Posterior cingulate gyrus (tissue), 11 donors: ENCODE measurements around the gene COPS6.
A peak's percentile ranks its signal among the peaks of the same experiment; 100 is the strongest.

Source experiments
- DNase-seq, 10 donors: peaks; one replicate each; pipeline versions ENCODE4 v3.0.0 to v3.0.0-alpha.2; 2020 to 2021; ENCODE audit warnings: mixed read lengths in 3 of 10
- intact Hi-C: fragments of 100-400 bp; cut with DNase I; formaldehyde crosslinking; loops from one replicate; pipeline ENCODE4 v1.15.1; 2023

The COPS6 gene

DNA sequence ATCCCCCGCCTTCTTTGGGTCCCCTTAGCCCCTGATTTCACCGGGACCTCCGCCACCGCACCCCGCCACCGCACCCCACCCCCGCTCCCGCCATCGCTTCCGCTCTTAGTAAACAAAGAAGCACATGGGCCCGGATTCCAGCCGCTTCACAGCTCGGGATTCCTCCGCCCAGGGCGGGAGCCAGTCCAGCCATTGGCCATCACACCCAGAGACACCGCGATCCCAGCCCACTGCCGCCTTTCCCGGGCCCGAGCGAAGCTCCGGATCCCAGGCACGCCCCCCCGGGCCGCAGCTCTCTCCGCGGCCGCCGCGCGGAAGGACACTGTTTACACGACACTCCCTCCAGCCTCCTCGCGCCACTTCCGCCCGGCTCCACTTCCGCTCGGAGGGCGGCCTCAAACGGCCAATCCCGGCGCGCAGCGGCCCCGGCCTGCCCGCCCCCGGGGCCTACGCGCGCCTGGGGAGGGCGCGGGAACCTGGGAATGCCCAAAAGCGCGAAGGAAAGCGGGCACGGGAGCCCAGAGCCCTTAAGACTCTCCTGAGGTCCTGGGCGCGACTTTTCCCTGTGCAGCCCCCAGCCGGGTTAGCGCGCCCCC lies 11.7 kb downstream of the COPS6 start:
- peak; percentile 79 to 98 (median 88) for DNase-seq
- intact Hi-C loops, result loop anchor here (1.0 to 2.0 kb wide), 3 partner anchors 11 to 26 kb away; partner anchors contain the start of genes CNPY4, MBLAC1 and TAF6

DNA sequence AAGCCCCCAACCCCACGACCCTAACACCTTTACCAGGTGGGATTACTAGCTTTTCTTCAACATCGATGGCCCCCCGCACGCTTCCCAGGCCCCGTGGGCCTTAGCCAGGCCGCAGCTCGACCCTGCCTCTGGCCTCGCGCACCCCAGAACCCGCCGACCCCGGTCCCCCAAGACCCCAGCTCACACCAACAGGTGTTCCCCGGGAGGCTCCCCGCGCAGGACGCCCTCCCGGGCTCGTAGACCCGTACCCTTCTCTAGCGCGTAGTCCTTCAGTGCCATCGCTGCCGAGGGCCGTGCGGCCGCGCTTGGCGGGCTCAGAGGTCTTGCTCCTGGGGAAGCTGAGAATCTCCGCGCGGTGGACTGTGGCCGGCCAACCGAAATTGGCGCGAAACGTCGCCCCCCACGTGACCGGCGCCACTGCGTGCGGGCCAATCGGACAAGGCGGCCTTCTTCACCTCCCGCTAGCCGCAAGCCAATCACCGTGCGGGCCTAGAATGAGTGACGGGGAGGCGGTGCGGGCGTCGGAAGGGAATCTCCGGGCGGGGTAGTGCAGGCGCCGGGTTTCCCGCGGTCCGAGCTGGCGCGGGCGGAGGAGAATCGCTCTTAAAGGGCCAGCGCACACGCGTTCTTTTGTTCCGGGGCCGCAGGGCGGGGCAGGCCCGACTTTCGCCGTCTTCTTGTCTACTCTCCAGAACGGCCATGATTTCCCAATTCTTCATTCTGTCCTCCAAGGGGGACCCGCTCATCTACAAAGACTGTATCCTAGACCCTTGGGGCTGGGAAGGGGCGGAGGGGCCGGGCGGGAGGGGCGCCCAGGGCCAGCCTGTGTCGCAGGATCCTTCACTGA lies 12.5 kb downstream of the COPS6 start, which contains the start of the genes AP4M1 and MCM7:
AP4M1 (plus strand) TSS at position 628 of the 847 bp plus-strand sequence; CDS start at position 700, 72 bp downstream.
MCM7 (minus strand) TSS at position 382 of the 847 bp plus-strand sequence; CDS start at position 279, 103 bp downstream.
- DNase-seq, result peak; percentile 99 to 100 (median 100)
- intact Hi-C loops, result loop anchor here (1.0 to 2.0 kb wide), 2 partner anchors 18 to 26 kb away; partner anchors contain the start of genes CNPY4, MBLAC1 and TAF6

DNA sequence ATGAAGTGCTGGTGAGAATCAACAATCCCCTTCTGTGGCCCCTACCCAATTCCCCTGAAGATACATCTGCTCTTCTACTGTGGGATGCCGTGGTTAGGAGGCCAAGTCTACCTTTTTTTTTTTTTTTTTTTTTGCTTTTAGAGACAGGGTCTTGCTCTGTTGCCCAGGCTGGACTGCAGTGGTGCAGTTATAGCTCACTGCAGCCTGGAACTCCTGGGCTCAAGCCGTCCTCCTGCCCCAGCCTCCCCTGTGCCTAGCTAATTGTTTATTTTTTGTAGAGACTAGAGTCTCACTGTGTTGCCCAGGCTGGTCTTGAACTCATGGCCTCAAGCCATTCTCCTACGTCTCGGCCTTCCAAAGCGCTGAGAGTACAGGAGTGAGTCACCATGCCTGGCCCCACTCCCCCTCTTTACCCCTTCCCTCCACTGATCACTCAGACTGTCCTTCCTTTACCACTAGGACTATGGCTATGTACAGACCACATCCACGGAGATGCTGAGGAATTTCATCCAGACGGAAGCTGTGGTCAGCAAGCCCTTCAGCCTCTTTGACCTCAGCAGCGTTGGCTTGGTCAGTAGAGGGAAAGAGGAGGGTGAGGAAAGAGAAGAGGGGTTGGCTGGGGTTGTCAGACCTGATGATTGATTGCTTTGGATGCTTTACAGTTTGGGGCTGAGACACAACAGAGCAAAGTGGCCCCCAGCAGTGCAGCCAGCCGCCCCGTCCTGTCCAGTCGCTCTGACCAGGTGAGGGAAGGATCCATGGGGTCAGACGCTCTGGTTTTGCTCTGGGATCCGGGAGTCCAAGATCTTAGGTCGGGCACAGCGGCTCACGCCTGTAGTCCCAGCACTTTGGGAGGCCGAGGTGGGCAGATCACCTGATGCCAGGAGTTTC lies 14.4 kb downstream of the COPS6 start:
- intact Hi-C loops, result no loop called here
- DNase-seq, result peak in 2 of 10 donors; percentile 41 to 69

DNA sequence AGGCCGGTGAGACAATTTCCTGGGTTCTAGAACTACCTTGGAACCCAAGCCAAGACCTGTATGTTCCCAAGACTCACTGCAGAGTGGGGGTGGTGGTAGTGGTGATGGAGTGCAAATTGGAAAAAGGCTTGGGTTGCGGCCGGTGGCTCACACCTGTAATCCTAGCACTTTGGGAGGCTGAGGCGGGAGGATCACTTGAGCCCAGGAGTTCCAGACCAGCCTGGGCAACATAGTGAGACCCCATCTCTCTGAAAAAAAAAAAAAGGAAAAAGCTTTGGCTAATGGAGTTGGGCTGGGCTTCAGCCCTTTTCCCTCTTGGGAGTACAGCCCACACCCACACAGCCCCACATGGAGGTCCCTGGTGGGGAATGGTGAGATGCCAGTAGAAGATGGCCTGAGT lies 16.8 kb downstream of the COPS6 start:
- intact Hi-C loops, result no loop called here
- DNase-seq, result peak in 2 of 10 donors; percentile 25 to 29

DNA sequence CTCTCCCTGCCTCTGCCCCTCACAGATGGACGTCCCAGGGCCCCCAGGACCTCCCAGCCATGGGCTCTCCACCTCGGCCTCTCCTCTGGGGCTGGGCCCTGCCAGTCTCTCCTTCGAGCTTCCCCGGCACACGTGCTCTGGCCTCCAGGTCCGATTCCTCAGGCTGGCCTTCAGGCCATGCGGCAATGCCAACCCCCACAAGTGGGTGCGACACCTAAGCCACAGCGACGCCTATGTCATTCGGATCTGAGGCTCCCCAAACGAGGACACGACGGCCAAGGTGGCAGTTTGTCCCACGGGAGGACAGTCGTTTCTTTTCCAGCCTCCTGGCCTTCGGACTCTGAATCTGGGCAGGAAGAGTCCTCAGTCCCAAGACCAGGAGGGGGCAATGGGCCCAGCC lies 17.9 kb downstream of the COPS6 start:
- intact Hi-C loops, result no loop called here
- DNase-seq, result peak in 2 of 10 donors; percentile 44 to 58

DNA sequence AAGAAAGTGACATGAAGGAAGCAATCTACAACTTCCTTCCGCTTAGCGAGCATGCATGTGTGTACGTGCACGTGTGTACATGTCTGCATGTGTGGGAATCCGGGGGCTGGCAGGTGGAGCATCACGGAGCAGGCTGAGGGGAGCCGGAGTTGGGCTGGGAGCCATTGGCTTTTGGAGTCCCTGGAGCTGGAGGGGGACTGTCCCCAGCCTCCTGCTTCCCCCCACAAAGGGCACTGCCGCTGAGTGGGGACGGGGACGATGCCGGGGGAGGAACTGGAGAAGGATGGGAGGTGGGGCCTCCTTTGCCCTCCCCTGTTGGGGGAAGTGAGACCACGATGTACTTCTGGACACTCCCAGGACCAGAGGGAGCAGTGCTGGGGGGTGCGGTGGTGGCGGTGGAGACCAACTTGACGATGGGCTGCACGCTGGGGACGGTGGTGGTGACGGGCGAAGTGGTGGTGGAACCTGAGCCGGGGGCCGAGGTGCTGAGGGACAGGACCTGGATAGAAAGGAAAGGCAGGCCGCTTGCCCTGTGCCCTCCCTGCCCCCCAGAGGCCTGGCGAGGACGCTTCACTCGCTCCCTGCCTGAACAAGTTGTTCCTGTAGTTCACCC lies 18.5 kb downstream of the COPS6 start:
- intact Hi-C loops, result no loop called here
- DNase-seq, result peak in 1 of 10 donors; percentile 62

DNA sequence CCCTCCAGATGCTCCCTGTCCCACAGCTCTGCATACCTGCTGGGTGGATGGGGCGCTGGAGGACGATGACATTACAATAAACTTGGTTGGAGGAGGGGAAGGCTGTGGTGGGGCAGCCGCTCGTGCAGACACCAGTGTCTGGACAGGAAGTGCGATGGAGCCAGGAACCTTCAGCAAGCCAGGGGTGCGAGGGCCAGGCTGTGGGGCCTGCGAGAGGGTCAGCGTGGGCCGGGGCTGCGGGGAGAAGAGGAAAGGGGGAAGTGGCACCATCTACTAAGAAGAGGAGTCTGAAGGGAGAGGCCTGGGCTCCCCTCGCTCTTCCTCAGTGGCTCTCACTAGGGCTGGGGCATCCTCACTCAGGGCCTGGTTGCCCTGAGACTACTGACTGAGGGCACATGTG lies 19.1 kb downstream of the COPS6 start:
- peak in 1 of 10 donors; percentile 37 for DNase-seq
- intact Hi-C loops, result no loop called here

DNA sequence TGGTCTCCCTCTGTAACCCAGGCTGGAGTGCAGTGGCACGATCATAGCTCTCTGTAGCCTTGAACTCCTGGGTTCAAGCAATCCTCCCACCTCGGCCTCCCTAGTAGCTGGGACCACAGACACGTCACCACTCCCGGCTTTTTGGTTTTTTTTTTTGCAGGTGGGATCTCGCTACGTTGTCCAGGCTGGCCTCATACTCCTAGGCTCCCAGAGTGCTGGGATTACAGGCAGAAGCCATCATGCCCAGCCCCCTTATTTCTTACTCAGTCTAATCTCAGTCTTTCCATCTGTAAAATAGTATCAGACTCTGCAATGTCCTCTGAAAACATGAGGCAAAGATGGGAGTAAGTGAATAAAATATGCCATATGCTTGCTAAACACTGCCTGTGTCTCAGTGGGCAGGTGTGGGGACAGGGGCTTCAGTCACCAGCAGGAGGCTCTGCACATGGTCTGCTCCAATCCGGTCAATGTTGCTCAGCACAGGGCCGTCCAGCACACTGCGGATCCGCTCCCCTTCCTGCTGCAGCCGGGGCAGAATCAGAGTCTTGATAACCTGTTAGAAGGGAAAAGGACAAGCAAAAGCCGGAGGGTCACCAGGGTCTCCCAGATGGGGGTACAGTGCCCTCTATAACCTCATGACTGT lies 20.9 kb downstream of the COPS6 start:
- intact Hi-C loops, result no loop called here
- DNase-seq, result peak in 2 of 10 donors; percentile 35 to 54

DNA sequence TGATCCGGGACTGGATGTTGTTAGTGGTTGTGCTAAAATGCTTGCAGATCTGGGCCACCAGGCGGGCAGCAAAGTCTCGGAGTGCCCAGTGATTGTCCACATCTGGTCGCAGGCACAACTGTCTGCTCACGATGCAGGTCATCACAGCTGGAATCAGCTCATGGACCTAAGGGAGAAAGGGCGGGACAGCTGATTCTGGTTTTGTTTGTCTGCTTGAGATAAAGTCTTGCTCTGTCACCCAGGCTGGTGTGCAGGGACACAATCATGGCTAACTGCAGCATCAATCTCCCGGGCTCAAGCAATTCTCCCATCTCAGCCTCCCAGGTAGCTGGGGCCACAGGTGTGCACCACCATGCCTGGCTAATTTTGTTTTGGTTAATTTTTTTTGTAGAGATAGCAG lies 22.4 kb downstream of the COPS6 start:
- intact Hi-C loops, result no loop called here
- DNase-seq, result peak in 1 of 10 donors; percentile 63

DNA sequence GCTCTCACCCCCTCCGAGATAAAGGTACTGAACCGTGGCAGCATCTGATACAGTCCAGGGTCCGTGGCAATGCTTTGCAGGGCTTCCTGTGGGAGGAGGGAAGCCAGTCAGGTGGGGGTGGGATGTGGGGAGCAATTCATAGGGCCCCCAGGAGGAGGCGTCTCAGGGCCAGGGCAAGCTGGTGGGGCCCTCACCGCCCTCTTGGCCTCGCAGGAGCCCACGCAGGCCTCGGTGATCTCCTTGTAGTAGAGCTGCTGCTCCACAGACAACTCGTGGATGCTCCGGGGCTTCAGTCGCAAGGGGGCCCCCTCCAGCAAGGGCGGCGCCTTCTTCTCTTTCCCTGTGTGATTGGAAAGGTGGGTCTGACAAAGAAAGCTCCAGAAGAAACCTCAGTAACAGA lies 23.1 kb downstream of the COPS6 start:
- intact Hi-C loops, result no loop called here
- peak in 1 of 10 donors; percentile 33 for DNase-seq

DNA sequence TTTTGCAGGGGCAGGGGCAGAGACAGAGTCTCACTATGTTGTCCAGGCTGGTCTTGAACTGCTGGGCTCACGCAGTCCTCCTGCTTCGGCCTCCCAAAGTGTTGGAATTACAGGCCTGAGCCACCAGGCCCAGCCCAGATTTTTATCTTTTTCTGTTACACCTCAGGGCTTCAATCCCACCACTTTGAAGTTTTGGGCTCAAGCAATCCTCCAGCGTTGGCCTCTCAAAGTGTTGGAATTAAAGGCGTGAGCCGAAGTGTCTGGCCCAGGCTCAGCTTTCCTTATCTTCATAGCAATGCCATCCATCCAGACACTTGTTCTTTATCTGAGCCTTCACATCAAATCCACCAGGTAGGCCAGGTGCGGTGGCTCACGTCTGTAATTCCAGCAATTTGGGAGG lies 26.3 kb downstream of the COPS6 start:
- no peak for DNase-seq
- intact Hi-C loops, result no loop called here

DNA sequence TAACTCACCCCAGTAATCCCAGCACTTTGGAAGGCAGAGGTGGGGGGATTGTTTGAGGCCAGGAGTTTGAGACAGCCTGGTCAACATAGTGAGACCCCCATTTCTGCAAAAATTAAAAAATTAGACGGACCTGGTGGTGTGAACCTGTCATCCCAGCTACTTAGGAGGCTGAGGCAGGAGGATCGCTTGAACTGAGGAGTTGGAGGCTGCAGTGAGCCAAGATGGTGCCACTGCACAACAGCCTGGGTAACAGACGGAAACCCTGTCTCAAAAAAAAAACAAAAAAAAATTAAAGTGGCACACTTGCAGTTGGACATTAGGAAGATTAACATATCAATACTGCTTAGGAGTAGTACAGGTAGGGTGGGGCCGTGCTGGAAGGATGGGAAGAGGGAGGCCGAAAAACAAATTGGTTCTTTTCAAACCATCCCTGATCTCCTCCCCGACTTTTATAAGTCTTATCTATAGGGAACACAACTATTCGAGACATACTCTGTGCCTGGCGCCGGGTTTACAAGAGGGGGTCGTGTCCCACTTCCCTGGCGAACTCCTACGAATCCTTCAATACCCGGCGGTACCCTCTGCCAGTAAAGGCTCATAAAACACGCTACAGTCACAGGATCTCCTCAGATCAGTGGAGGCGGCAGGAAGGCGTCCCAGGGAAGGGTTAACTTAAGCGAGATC lies 29.8 kb downstream of the COPS6 start:
- intact Hi-C loops, result loop anchor here (1.0 kb wide), 1 partner anchor 17 kb away; the partner anchor contains the start of genes AP4M1 and MCM7
- peak in 1 of 10 donors; percentile 19 for DNase-seq

DNA sequence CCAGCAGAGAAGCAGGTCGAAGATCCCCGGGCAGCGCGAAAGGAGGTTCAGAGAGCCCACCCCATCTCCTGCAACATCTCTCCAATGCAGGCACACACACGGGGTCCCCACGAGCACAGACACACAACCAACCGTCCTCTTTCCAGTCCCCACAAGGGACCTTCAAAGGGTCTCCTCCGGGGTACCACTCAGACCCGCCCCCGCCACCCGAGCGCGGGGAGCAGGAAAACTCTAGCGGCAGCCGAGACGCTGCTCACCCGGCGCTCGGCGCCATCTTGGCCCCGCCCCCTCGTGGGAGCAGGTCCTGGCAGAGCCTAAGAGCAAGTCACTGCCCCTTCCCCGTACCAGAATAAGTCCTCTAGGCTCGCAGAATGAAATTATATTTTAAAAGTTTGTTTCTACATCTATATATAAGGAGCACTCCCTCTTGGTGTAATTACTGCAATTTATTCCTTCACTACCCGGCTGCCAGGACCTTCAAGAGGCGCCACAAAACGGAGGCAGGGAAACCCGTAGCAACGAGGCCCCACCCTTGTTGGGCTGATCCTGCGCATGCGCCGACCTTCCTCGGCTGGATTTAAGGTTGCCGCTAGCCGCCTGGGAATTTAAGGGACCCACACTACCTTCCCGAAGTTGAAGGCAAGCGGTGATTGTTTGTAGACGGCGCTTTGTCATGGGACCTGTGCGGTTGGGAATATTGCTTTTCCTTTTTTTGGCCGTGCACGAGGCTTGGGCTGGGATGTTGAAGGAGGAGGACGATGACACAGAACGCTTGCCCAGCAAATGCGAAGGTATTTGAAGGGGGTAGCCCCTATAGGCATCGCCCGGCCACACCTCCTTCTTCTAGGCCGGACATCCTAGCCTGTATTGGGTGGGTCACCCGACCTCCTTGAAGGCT lies 30.6 kb downstream of the COPS6 start, which contains the start of the genes CNPY4 and TAF6:
CNPY4 (plus strand) TSS at position 563 of the 898 bp plus-strand sequence; CDS start at position 674, 111 bp downstream.
TAF6 (minus strand) TSS at position 287 of the 898 bp plus-strand sequence. CDS start 5,149 bp downstream, outside the sequence.
- DNase-seq, result peak; percentile 94 to 99 (median 96)
- intact Hi-C loops, result loop anchor here (1.0 kb wide), 1 partner anchor 18 kb away; the partner anchor contains the start of genes AP4M1 and MCM7

DNA sequence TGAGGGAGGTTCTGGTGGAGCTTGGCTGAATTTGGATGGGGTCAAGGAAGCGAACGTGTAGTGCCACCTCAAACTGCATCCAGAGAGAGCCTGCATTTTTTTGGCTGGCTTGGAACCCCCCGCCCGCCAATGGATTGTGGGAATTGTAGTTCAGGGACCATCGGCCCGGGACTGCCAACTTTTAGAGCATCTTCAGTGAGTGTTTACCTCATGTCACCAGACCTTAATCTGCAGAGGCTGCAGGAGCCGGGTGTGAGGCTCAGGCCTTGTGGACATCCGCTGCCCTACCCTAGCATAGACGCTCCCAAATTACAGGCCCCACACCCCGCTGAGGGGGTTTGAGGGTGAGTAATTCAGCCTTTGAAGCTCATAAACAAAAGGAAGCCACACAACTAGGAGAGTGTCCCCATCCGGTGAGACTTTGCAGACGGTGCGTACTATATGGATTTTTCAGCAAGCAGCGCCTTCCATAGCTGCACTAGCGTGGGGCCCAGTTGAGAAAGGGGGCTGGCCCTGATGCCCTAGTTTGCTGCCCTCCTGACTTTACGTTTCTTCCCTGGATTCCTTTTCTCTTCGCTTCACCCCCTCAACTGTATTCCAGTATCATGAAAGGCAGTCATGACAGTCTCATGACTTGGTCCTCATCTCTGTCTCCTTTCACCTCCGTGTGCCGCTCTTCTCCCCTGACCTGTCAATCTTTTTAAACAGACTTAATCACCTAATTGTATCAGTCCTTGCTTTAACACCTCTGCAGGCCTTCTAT lies 31.4 kb downstream of the COPS6 start:
- intact Hi-C loops, result loop anchor here (1.0 kb wide), 1 partner anchor 19 kb away; the partner anchor contains the start of genes AP4M1 and MCM7
- DNase-seq, result peak; percentile 64 to 96 (median 77)

DNA sequence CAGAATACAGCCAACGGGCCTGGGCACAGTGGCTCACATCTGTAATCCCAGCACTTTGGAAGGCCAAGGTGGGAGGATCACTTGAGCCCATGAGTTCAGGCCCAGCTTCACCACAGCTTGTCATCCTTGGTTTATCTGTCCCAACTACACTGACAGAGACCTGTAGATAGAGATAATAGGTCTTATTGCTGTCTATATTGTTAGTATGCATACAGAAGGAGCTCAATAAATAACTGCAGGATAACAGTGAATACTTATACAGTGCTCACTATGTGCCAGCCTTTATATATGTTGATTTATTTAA lies 31.9 kb downstream of the COPS6 start:
- peak in 1 of 10 donors; percentile 30 for DNase-seq
- intact Hi-C loops, result no loop called here

DNA sequence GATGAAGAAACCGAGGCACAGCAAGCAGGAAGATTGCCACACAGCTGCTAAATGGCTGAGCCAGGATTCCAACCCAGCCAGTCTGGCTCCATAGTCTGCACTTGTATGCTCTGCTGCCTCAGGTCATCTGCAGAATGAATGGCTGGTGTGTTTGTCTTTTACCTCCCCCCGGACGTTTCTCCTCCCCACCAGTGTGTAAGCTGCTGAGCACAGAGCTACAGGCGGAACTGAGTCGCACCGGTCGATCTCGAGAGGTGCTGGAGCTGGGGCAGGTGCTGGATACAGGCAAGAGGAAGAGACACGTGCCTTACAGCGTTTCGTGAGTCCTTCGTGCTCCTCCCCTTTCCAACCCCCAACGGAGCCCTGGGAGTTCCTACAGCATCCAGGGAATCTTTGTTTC lies 33.3 kb downstream of the COPS6 start:
- peak in 3 of 10 donors; percentile 14 to 35 (median 32) for DNase-seq
- intact Hi-C loops, result no loop called here

DNA sequence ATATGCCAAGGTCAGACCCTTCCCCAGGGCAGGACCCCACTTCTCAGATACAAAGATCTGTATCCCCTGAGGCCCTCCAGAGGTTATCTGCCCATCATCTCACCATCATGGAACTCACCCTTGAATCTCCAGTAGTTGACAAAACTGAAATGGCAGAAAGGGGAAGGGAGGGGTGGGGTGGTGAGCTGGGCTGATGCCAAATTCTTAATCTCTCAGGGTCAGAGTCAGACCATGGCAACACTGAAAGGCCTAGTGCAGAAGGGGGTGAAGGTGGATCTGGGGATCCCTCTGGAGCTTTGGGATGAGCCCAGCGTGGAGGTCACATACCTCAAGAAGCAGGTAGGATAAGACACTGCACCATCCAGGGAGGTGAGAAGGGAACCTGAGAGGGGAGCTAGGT lies 33.8 kb downstream of the COPS6 start:
- intact Hi-C loops, result no loop called here

More for the DNA sequence above, 33.8 kb downstream of the COPS6 start:
- peak in 2 of 10 donors; percentile 9 to 13 for DNase-seq
